Measurements from ENCODE around the gene KIAA1755. TPM values are rescaled to one million over a fixed set of nuclear protein-coding genes. Genes with fewer than 3 reads are reported as not detected.

Gene KIAA1755
- total RNA-seq, 4 donors from 2014 or later: 1.1 to 3.6 (median 2.1) TPM

- TF ChIP-seq CTCF (IDR thresholded peaks at IDR 0.05; ENCODE audit: low read depth): no peak
These were observed 57.6 kb downstream of the KIAA1755 start for GRCh38 chr20:38202982-38203293.

GRCh38 chr20:38202153-38202981 is 58.2 kb downstream of the KIAA1755 start:
- no peak for TF ChIP-seq CTCF (IDR thresholded peaks at IDR 0.05; ENCODE audit: low read depth)

GRCh38 chr20:38201356-38201755 is 59.2 kb downstream of the KIAA1755 start:
- no peak for TF ChIP-seq CTCF (IDR thresholded peaks at IDR 0.05; ENCODE audit: low read depth)

- TF ChIP-seq CTCF (IDR thresholded peaks at IDR 0.05; ENCODE audit: low read depth): no peak
These were observed 59.9 kb downstream of the KIAA1755 start for GRCh38 chr20:38200646-38201045.

- no peak for TF ChIP-seq CTCF (IDR thresholded peaks at IDR 0.05; ENCODE audit: low read depth)
These were observed 60.8 kb downstream of the KIAA1755 start for GRCh38 chr20:38199501-38200390.

- no peak for TF ChIP-seq CTCF (IDR thresholded peaks at IDR 0.05; ENCODE audit: low read depth)
These were observed 62.2 kb downstream of the KIAA1755 start for GRCh38 chr20:38198238-38198861.

GRCh38 chr20:38197619-38198018 is 62.9 kb downstream of the KIAA1755 start:
- TF ChIP-seq CTCF (IDR thresholded peaks at IDR 0.05; ENCODE audit: low read depth): no peak
